ENCODE measurements around the gene RALGPS1. TPM values are rescaled to one million over a fixed set of nuclear protein-coding genes. Genes with fewer than 3 reads are reported as not detected.

The RALGPS1 gene
- total and polyA plus RNA-seq, 2 of the 8 experiments (the other 6 are each of a cell fraction or from before 2014, with no cell fraction given): 20.0 to 23.5 TPM

- no peaks in the 10 kb centered on the region for H3K79me2 ChIP-seq (ENCODE audit: control insufficient read depth in 1 of 2, insufficient read depth in 2 of 2, low read length in 2 of 2)
- H3K4me1 ChIP-seq (replicated peaks in 1 of 4; ENCODE audit: control insufficient read depth in 3 of 4, insufficient read depth in 4 of 4, low read length in 3 of 4): peaks cover 7 to 16% (median 12%) of the 10 kb centered on the region in 4 experiments
Observed at GRCh38 chr9:127131871-127132270, 217.3 kb downstream of the RALGPS1 start.

More at GRCh38 chr9:127131871-127132270, 217.3 kb downstream of the RALGPS1 start:
- Histone ChIP-seq H2BK5ac (ENCODE audit: low read depth, low read length) (no peak overlapping the region), H2AK5ac (ENCODE audit: low read depth, low read length) (no peak overlapping the region), H2BK12ac (ENCODE audit: low read depth, low read length) (no peak overlapping the region), H3K4me2 (ENCODE audit: insufficient read depth in 1 of 2, low read depth in 2 of 2, low read length in 2 of 2) (no peak overlapping the region), H3K23me2 (ENCODE audit: low read depth, low read length) (no peaks in the 10 kb centered on the region), H3K27me3 (replicated peaks in 1 of 4; ENCODE audit: control insufficient read depth in 3 of 4, extremely low read depth in 1 of 4, insufficient read depth in 3 of 4, low read length in 3 of 4) (no peaks in the 10 kb centered on the region; a peak in 2 of 7 replicates), H3K9ac (replicated peaks in 1 of 4; ENCODE audit: extremely low read depth in 1 of 4, low read depth in 3 of 4, low read length in 3 of 4) (no peak overlapping the region; a peak in 1 of 7 replicates), H3K23ac (ENCODE audit: insufficient read length) (no peak overlapping the region), H2BK15ac (ENCODE audit: low read length) (no peak overlapping the region), H3K27ac (ENCODE audit: low read depth, low read length) (no peak overlapping the region), H4K8ac (ENCODE audit: extremely low read depth, insufficient read depth, low read length) (no peak overlapping the region), H3K4ac (replicated peaks; ENCODE audit: insufficient read length, low read depth, low read length) (no peak overlapping the region), H3K79me1 (ENCODE audit: low read depth, low read length) (no peaks in the 10 kb centered on the region), H2AFZ (ENCODE audit: low read length) (no peak overlapping the region), H2BK20ac (ENCODE audit: low read length) (no peak overlapping the region), H4K91ac (replicated peaks; ENCODE audit: insufficient read length, low read length) (no peak overlapping the region), H3K4me3 (ENCODE audit: extremely low read depth in 1 of 4, insufficient read depth in 2 of 4, low read depth in 3 of 4, low read length in 4 of 4) (no peak overlapping the region), H3K56ac (replicated peaks; ENCODE audit: insufficient read length, low read depth, low read length) (no peak overlapping the region), H2BK120ac (replicated peaks; ENCODE audit: low read depth, low read length) (no peak overlapping the region), H3K9me3 (ENCODE audit: insufficient read depth in 2 of 2, low read depth in 1 of 2, low read length in 1 of 2) (no peaks in the 10 kb centered on the region), H3K36me3 (ENCODE audit: control insufficient read depth in 2 of 4, insufficient read depth in 4 of 4, low read length in 3 of 4) (no peaks in the 10 kb centered on the region), H3K18ac (ENCODE audit: extremely low read depth, low read length) (no peak overlapping the region), H4K20me1 (replicated peaks in 1 of 2; ENCODE audit: control insufficient read depth in 1 of 2, insufficient read depth in 2 of 2, low read length in 2 of 2) (peaks cover 0 to 3% of the 10 kb centered on the region in 2 experiments), H3K14ac (ENCODE audit: insufficient read length) (no peak overlapping the region), H4K5ac (ENCODE audit: insufficient read length, low read depth, low read length) (no peak overlapping the region)
- ChIA-PET POLR2A (ENCODE audit: partially characterized antibody) (interaction anchor here (1.6 kb wide), 1 partner anchor 9 kb away, joined by 6 read pairs; the partner anchor contains the start of gene ANGPTL2), CTCF (ENCODE audit: partially characterized antibody) (interaction anchor here (0.5 to 2.8 kb wide), 9 partner anchors 8 to 167 kb away, joined by 3 to 8 read pairs (median 3); partner anchors contain the start of gene ANGPTL2)
- TF ChIP-seq CTBP2 (IDR thresholded peaks at IDR 0.05; ENCODE audit: borderline replicate concordance, insufficient read depth, insufficient read length, low read length) (no peak), RNF2 (IDR thresholded peaks at IDR 0.05; ENCODE audit: borderline replicate concordance, low read depth, low read length, missing control alignments, poor library complexity, severe bottlenecking) (no peak)
- DNase-seq (ENCODE audit: low read depth in 1 of 2, low spot score in 2 of 2) (no peak), FAIRE-seq (peak; percentile 57)
- WGBS, 2 experiments (ENCODE audit: extremely low coverage in 1 of 2, insufficient coverage in 1 of 2, insufficient read length in 1 of 2, insufficient replicate concordance in 2 of 2, low coverage in 1 of 2, low lambda C conversion rate in 2 of 2, missing lambda C conversion rate in 1 of 2): 72% methylated on average over 6 of the region's 6 CpGs; no CpG with 5 or more reads in 1 of the 2 experiments

All from H1 (cell line).